MCF 10A (cell line): ENCODE data around the gene DGKG. TPM values are rescaled to one million over a fixed set of nuclear protein-coding genes. Genes with fewer than 3 reads are reported as not detected.

ENCODE experiments used
- BruUV-seq: library from RNA; stranded (reverse); fragments of 400-500 nt; replicated peaks from 2 replicates; lab custom pipeline; 2021; lab: Mats Ljungman, UMichigan
- CTCF ChIA-PET: fragments of 300-600 bp; sonication (Branson Sonifier 250); formaldehyde crosslinking; extraction: SDS; loops from one replicate; lab custom pipeline; 2021; ENCODE audit warnings: antibody characterized with exemption, inconsistent platforms; lab: Yijun Ruan, JAX
- POLR2A ChIA-PET: fragments of 300-600, 350-650 bp; sonication (Branson Sonifier 250); formaldehyde crosslinking; extraction: SDS; loops from one replicate; lab custom pipeline; 2020; ENCODE audit warnings: antibody characterized with exemption, inconsistent platforms; lab: Yijun Ruan, JAX
- DNase-seq: peaks from one replicate; pipeline ENCODE4 v3.0.0-alpha.2; 2018; ENCODE audit not compliant: unreplicated experiment
- H3K27ac Mint-ChIP-seq: one replicate; pipeline ENCODE4 v1.8.0; 2022; ENCODE audit warnings: mild to moderate bottlenecking, low read depth, mixed read lengths; ENCODE audit not compliant: unreplicated experiment
- H3K27me3 Mint-ChIP-seq: one replicate; pipeline ENCODE4 v1.8.0; 2022; ENCODE audit warnings: mixed read lengths; ENCODE audit not compliant: insufficient read depth, unreplicated experiment
- H3K36me3 Mint-ChIP-seq: one replicate; pipeline ENCODE4 v1.8.0; 2022; ENCODE audit warnings: mild to moderate bottlenecking, moderate library complexity, mixed read lengths; ENCODE audit not compliant: insufficient read depth, unreplicated experiment
- H3K4me1 Mint-ChIP-seq: one replicate; pipeline ENCODE4 v1.8.0; 2022; ENCODE audit warnings: mixed read lengths; ENCODE audit not compliant: insufficient read depth, unreplicated experiment
- H3K4me3 Mint-ChIP-seq: one replicate; pipeline ENCODE4 v1.8.0; 2022; ENCODE audit warnings: mild to moderate bottlenecking, moderate library complexity, mixed read lengths; ENCODE audit not compliant: unreplicated experiment
- H3K9me3 Mint-ChIP-seq: one replicate; pipeline ENCODE4 v1.8.0; 2022; ENCODE audit warnings: mixed read lengths; ENCODE audit not compliant: unreplicated experiment
- CTCF ChIP-seq: fragments of 200-600 bp; IDR thresholded peaks from one replicate; pipeline ENCODE4 v1.8.0; 2022; ENCODE audit warnings: antibody characterized with exemption, mild to moderate bottlenecking; ENCODE audit not compliant: unreplicated experiment
- intact Hi-C: fragments of 100-400 bp; cut with micrococcal nuclease; formaldehyde crosslinking; loops from 2 replicates; pipeline ENCODE4 v1.14.1; 2022
- total RNA-seq: library from RNA; stranded (reverse); gene quantifications from 2 replicates; pipeline ENCODE4 v1.2.3, GENCODE V29; 2022

The DGKG gene
- total RNA-seq, 1 experiment from 2014 or later: not detected

GRCh38 chr3:186132487-186132886 is 229.5 kb downstream of the DGKG start:
- no peak for DNase-seq
- no peak for TF ChIP-seq CTCF
- BruUV-seq: no TSS peak
- intact Hi-C loops: no loop called here
- Mint-ChIP-seq H3K27ac (no peak overlapping the region), H3K4me3 (no peak overlapping the region), H3K27me3 (peaks cover 14% of the 10 kb centered on the region), H3K9me3 (no peaks in the 10 kb centered on the region), H3K4me1 (no peaks in the 10 kb centered on the region), H3K36me3 (no peaks in the 10 kb centered on the region)
- ChIA-PET POLR2A (interaction anchor here (0.6 kb wide), 1 partner anchor 872 kb away, joined by 3 read pairs; no protein-coding TSS in a partner anchor), CTCF (interaction anchor here (0.9 to 2.2 kb wide), 2 partner anchors 127 to 189 kb away, joined by 3 to 5 read pairs; no protein-coding TSS in a partner anchor)

DNA sequence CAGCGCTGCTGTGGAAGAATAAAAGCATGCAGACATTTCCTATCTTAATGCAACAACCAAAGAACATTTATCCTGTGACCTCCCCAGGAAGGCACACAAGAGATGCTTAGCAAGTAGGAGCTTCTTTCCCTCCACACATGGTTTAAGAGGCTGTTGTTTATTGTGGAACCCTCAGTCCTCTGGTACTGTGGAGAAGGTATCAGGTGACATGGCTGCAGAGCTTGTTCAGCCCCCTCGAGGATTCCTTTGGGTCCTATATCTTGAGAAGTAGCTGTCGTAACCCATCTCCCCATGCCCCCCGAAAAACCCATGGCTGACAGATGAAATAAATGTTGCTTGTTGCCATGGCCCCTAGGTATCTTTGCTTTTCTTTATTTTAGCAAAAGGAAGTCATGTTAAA is 232.8 kb downstream of the DGKG start:
- DNase-seq: no peak
- CTCF ChIA-PET: interaction anchor here (0.6 kb wide), 1 partner anchor 136 kb away, joined by 5 read pairs; no protein-coding TSS in a partner anchor
- H3K27ac Mint-ChIP-seq: no peak overlapping the region
- TF ChIP-seq CTCF: no peak
- H3K4me3 Mint-ChIP-seq: no peak overlapping the region
- POLR2A ChIA-PET: no interaction called here
- H3K27me3 Mint-ChIP-seq: peaks cover 14% of the 10 kb centered on the region
- no TSS peak for BruUV-seq
- peaks cover 10% of the 10 kb centered on the region for H3K9me3 Mint-ChIP-seq
- intact Hi-C loops: no loop called here
- no peaks in the 10 kb centered on the region for H3K36me3 Mint-ChIP-seq
- H3K4me1 Mint-ChIP-seq: no peaks in the 10 kb centered on the region

- no TSS peak for BruUV-seq
- H3K4me3 Mint-ChIP-seq: no peak overlapping the region
- no peak for TF ChIP-seq CTCF
- no peaks in the 10 kb centered on the region for H3K4me1 Mint-ChIP-seq
- intact Hi-C loops: no loop called here
- no peaks in the 10 kb centered on the region for H3K36me3 Mint-ChIP-seq
- ChIA-PET POLR2A (no interaction called here), CTCF (no interaction called here)
- peaks cover 14% of the 10 kb centered on the region for H3K27me3 Mint-ChIP-seq
- H3K9me3 Mint-ChIP-seq: peaks cover 10% of the 10 kb centered on the region
- H3K27ac Mint-ChIP-seq: no peak overlapping the region
- no peak for DNase-seq
Observed at GRCh38 chr3:186128158-186128557, 233.9 kb downstream of the DGKG start.

- DNase-seq: no peak
- no TSS peak for BruUV-seq
- ChIA-PET POLR2A (no interaction called here), CTCF (interaction anchor here (0.6 kb wide), 1 partner anchor 470 kb away, joined by 6 read pairs; no protein-coding TSS in a partner anchor)
- no peak overlapping the region for H3K4me3 Mint-ChIP-seq
- peaks cover 10% of the 10 kb centered on the region for H3K9me3 Mint-ChIP-seq
- no peaks in the 10 kb centered on the region for H3K4me1 Mint-ChIP-seq
- intact Hi-C loops: no loop called here
- H3K27ac Mint-ChIP-seq: no peak overlapping the region
- H3K36me3 Mint-ChIP-seq: no peaks in the 10 kb centered on the region
- TF ChIP-seq CTCF: no peak
- H3K27me3 Mint-ChIP-seq: peaks cover 14% of the 10 kb centered on the region
Observed at GRCh38 chr3:186127463-186127862, 234.6 kb downstream of the DGKG start.
